Breast epithelium (tissue), 3 donors: Measurements from ENCODE around the gene LRIG3.

Experiments
- CTCF ChIP-seq, 3 donors: fragments of 450-650 bp; IDR thresholded peaks; one replicate each; pipeline ENCODE4 v1.5.1; 2016 to 2017; ENCODE audit warnings: antibody characterized with exemption in 3 of 3, mild to moderate bottlenecking in 3 of 3, moderate library complexity in 3 of 3
- POLR2A ChIP-seq: fragments of 450-650 bp; IDR thresholded peaks from one replicate; pipeline ENCODE4 v1.6.1; 2016; ENCODE audit warnings: antibody characterized with exemption, mild to moderate bottlenecking, moderate library complexity

GRCh38 chr12:58920961-58921861, 907 bp upstream of the LRIG3 start:
- TF ChIP-seq CTCF (IDR thresholded peaks at IDR 0.05), result no peak
- no peak for TF ChIP-seq POLR2A
